GM18498 (cell line): Measurements from ENCODE around the gene VPS26B.
A peak's percentile ranks its signal among the peaks of the same experiment; 100 is the strongest.

ENCODE experiments used
- ATAC-seq: cut with Tn5 transposase; IDR thresholded peaks from one replicate; pipeline ENCODE4 v1.9.1; 2021; ENCODE audit warnings: mild to moderate bottlenecking, moderate library complexity; ENCODE audit not compliant: unreplicated experiment

The VPS26B gene

DNA sequence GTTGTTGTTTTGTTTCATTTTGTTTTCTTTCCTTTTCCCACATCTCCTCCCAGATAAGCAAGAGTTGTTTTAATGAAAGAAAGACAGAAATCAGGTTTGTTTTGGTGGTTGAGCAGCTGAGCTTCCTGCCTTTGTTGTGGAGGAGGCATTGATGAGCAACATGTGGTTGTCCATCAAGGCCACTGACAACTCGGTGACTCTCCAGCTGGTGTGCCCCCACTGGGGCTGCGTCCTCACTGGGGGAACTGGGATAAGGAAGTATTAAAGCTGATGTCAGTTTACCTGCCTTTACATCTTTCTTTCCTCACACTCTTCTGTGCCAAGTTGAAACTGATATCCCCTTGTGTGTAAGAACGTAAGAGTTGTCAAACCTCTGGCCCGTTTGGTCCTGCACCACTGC is 5.9 kb downstream of the VPS26B start:
- no peak for ATAC-seq

GRCh38 chr11:134231958-134232659 is 7.6 kb downstream of the VPS26B start:
- ATAC-seq, result no peak

GRCh38 chr11:134233729-134234179 is 9.3 kb downstream of the VPS26B start:
- ATAC-seq, result no peak

DNA sequence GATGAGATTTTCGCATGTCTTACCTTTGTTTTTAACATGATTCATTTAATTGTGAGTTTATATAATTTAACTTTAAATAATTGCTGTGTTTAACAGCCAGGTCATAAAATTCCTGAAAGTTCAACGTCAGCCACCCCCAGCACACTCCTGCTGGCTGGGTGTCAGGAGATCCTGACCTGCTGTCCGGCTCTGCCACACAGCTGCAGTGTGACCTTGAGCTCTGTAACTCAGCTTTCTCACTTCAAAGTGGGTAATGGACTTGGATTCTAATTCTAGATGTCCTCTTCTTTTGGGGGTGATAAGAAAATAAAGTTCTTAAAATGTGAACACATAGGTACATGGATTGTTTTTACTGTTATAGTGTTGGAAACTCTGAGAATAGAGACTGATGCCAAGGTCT is 10.9 kb downstream of the VPS26B start:
- no peak for ATAC-seq

- ATAC-seq, result no peak
Measured at GRCh38 chr11:134236834-134237556, 12.5 kb downstream of the VPS26B start.

DNA sequence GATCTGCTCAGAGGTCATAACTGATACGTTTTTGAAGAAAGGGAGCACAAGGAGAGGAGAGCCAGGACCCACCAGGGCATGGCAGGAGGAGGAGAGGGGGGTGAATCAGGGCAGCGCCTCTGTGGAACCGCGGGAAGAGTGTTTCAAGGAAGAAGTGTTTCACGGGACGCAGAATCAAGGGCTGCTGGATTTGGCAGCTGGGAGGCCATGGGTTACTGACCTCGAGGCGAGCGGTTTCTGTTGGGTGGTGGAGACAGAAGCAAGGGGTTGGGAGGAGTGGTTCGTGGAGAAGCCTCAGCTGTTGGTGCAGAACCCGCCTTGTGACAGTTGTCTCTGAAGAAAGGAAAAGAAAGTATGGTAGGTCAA is 13.1 kb downstream of the VPS26B start:
- no peak for ATAC-seq

- ATAC-seq, result no peak
Measured at GRCh38 chr11:134238956-134239355, 14.5 kb downstream of the VPS26B start.

- no peak for ATAC-seq
Measured at GRCh38 chr11:134240592-134240991, 16.1 kb downstream of the VPS26B start.

DNA sequence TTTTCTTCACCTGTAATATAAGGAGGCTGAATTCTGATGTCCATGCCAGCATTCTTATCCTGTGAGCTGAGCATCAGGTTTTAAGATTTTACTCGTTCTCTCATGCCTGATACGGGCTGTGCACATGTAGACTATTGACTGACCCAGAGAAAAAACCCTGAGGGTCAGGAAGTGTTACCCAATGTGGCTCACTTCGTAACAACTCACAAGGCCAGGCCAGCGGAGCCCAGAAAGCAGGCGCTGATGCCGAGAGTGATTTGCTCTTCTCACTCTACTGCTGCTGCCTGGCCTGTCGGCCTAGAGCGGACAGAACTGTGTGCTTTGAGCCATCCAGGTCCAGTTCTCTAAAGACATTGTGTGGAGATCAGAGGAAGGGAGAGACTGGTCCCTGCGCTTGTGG is 17.9 kb downstream of the VPS26B start:
- ATAC-seq, result no peak

DNA sequence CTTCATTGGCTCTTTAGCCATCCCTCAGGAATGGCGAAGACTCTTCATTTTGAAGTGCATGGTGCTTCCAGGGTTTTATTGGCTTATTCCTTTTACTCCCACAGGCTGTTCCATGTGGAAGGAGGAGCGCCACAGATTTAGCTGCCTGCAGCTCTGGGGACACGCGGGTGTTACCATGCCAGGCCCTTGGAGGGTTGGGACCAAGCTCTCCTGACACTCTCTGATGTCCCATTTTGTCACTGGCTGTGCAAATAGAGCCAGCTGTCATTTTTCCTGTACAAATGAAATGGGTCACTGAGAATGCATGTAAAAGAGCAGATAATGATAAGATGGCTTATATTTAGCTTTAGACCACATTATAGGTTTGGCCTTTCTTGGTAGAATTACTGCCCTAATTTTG is 19.4 kb downstream of the VPS26B start:
- ATAC-seq, result no peak

DNA sequence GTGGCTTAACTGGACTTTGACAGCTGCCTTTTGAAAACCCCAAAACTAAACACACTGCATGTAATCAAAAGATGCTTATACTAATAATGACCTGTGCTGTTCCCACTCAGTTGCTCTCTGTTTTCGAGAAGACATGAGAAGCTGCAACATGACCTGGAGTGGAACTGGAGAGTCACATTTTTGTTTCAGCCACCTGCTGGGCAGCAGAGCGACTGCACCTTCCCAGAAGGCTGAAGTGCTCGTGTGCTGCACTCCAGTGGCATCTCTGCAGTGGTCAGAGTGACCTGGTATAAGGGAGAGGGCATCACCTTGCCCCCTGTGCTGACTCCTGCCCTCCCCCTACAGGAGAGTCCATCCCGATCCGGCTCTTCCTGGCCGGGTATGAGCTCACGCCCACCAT is 20.1 kb downstream of the VPS26B start:
- ATAC-seq, result peak; percentile 80

- no peak for ATAC-seq
Measured at GRCh38 chr11:134245434-134245833, 21.0 kb downstream of the VPS26B start.

- ATAC-seq, result no peak
Measured at GRCh38 chr11:134246100-134246499, 21.6 kb downstream of the VPS26B start.

GRCh38 chr11:134246678-134247077 is 22.2 kb downstream of the VPS26B start:
- no peak for ATAC-seq

DNA sequence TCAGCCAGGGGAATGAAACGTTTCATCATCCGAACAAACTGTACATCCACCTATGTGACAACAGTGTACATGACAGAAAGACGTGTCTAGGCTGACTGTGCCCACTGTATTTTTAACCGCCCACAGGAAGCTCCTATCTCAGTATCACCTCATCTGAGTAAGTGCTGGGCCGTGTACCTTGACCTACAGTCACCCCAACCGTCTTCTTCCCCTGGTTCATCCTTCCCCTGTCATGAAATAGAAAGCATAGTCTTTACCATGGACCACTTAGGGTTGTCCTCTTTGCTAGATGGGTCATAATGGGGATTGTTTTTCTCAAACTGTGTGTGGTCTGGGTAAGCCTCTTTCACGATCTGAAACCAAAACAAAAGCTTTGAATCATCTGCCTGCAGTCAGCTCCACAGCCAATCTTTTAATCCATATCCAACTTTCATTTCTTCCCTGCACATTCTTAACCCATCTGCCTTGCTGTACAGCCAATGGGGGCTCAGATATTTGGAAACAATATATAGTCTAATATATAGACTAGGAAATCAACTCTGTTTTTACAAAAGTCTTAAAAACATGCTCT is 24.5 kb downstream of the VPS26B start:
- no peak for ATAC-seq

DNA sequence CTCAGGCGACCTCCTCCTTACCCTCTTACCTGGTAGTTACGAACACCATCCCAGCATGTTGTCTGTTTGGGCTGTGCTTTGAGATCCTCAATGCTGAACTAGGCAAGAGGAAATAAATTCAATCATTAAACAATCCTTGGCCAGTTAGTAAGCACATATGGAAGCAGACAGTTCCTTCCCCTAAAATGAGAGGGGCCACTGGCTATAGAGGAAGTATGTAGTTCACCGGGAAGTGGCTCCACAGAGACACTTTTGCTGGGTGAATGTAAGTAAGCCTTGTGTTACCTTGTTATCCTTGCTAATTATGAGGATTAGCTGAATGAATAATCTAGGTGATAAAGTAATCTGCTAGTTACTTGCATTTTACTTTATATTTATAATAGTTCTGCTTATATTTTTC is 25.8 kb downstream of the VPS26B start:
- no peak for ATAC-seq

DNA sequence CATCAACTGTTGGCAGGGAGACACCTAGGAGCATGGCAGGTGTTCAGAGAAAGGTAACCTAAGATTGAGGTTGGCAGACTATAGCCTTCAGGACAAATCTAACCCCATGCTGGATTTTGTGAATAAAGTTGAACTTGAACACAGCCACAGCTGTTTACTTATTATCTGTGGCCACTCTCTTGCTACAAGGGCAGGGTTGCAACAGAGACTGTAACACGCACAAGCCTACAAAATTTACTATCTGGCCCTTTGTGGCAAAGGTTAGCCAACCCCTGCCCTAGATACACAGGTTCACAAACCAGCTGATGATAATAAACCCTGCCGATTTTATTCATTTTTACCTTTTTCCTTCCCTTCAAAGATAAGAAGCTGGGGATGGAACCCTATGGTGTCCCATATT is 26.2 kb downstream of the VPS26B start:
- no peak for ATAC-seq

- ATAC-seq, result peak; percentile 31
Measured at GRCh38 chr11:134252346-134253187, 28.1 kb downstream of the VPS26B start.

DNA sequence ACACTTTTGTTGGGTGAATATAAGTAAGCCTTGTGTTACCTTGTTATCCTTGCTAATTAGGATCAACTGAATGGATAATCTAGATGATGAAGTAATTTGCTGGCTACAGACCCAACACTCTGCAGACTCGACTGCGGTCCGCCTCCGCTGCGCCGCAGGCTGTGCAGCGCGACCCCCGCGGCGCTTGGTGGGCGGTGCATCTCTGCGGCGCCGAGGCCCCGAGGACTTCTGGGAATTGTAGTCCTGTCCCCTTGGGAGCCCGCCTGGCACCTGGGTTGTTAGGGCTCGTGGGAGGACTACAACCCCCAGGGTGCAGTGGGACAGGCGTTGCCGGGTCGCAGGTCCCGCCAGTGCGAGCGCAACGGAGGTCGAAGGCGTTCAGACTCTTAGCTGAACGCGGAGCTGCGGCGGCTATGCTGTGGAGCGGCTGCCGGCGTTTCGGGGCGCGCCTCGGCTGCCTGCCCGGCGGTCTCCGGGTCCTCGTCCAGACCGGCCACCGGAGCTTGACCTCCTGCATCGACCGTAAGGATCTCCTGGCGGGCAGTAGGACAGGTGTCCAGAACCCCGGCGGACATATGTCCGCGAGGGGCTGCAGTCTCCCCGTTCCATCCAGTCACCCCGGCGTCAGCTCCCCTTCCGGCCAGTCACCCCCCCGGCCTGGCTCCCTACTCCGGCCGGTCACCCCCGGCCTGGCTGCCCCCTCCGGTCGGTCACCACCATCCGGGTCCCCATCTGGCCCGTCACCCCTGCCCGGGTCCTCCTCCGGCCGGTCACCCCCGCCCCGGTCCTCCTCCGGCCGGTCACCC is 28.9 kb downstream of the VPS26B start, which contains the start of the genes ACAD8 and THYN1:
Gene ACAD8, plus strand, starts transcription at position 381 of the 806 bp plus-strand sequence. Its CDS starts 33 bp downstream, at position 414.
Gene THYN1, minus strand, starts transcription at position 165 of the 806 bp plus-strand sequence. CDS start 470 bp downstream, outside the sequence.
- peak; percentile 99 for ATAC-seq
